Activated CD8-positive, alpha-beta memory T cell treated with anti-CD3 and anti-CD28 coated beads, Interleukin-2, amount 10 ng/mL, durations not matched to agents 7 days and 5 days (primary cell): ENCODE results near the gene RBP4. TPM values are rescaled to one million over a fixed set of nuclear protein-coding genes. Genes with fewer than 3 reads are reported as not detected.

Source experiments
- ATAC-seq: fragments of 150-1000 bp; cut with Tn5 transposase; one replicate; pipeline ENCODE4 v1.10.0; 2021; ENCODE audit warnings: moderate library complexity
- CTCF ChIA-PET: fragments of 350-600 bp; sonication (Branson Sonifier 250); formaldehyde crosslinking; loops from one replicate; lab custom pipeline; 2021; ENCODE audit warnings: antibody characterized with exemption; lab: Charles Lee
- DNase-seq: peaks from one replicate; pipeline ENCODE4 v3.0.0-alpha.2; 2020
- H3K27ac Mint-ChIP-seq: one replicate; pipeline ENCODE4 v1.8.0; 2021; ENCODE audit warnings: mild to moderate bottlenecking, mixed read lengths
- H3K27me3 Mint-ChIP-seq: one replicate; pipeline ENCODE4 v1.8.0; 2021; ENCODE audit warnings: mixed read lengths
- H3K36me3 Mint-ChIP-seq: one replicate; pipeline ENCODE4 v1.8.0; 2021; ENCODE audit warnings: mild to moderate bottlenecking, mixed read lengths
- H3K4me1 Mint-ChIP-seq: one replicate; pipeline ENCODE4 v1.8.0; 2021; ENCODE audit warnings: mixed read lengths
- H3K4me3 Mint-ChIP-seq: one replicate; pipeline ENCODE4 v1.8.0; 2021; ENCODE audit warnings: mild to moderate bottlenecking, moderate library complexity, mixed read lengths
- H3K9me3 Mint-ChIP-seq: one replicate; pipeline ENCODE4 v1.8.0; 2022; ENCODE audit warnings: low read depth, mixed read lengths
- total RNA-seq, 2 experiments: library from RNA; stranded (reverse); gene quantifications; one replicate each; pipeline ENCODE4 v1.2.3, GENCODE V29; 2021

Gene RBP4
- total RNA-seq, 2 experiments from 2014 or later, result not detected

GRCh38 chr10:93568105-93568390 is 33.0 kb downstream of the RBP4 start:
- Mint-ChIP-seq H3K36me3 (no peaks in the 10 kb centered on the region), H3K9me3 (no peaks in the 10 kb centered on the region), H3K4me1 (peaks cover 3% of the 10 kb centered on the region), H3K27me3 (peaks cover 81% of the 10 kb centered on the region), H3K4me3 (no peak overlapping the region), H3K27ac (no peak overlapping the region)
- ATAC-seq (no peak), DNase-seq (no peak)
- CTCF ChIA-PET, result no interaction called here

- no peaks in the 10 kb centered on the region for H3K36me3 Mint-ChIP-seq
- DNase-seq (no peak), ATAC-seq (no peak)
- CTCF ChIA-PET, result no interaction called here
- no peak overlapping the region for H3K27ac Mint-ChIP-seq
- H3K9me3 Mint-ChIP-seq, result no peaks in the 10 kb centered on the region
- no peak overlapping the region for H3K4me3 Mint-ChIP-seq
- peaks cover 3% of the 10 kb centered on the region for H3K4me1 Mint-ChIP-seq
- H3K27me3 Mint-ChIP-seq, result peaks cover 77% of the 10 kb centered on the region
These were observed 33.5 kb downstream of the RBP4 start for GRCh38 chr10:93567277-93568104.

GRCh38 chr10:93566435-93567276 is 34.4 kb downstream of the RBP4 start, which contains the start of gene FFAR4:
Gene FFAR4 (plus strand): TSS chr10:93566665. CDS start chr10:93566721, 56 bp downstream.
- no peak within 1 kb of the TSS for H3K27ac Mint-ChIP-seq
- H3K36me3 Mint-ChIP-seq, result no peaks in the 10 kb centered on the region
- peaks cover 3% of the 10 kb centered on the region for H3K4me1 Mint-ChIP-seq
- DNase-seq (no peak), ATAC-seq (no peak)
- peaks cover 69% of the 10 kb centered on the region for H3K27me3 Mint-ChIP-seq
- no peaks in the 10 kb centered on the region for H3K9me3 Mint-ChIP-seq
- CTCF ChIA-PET, result no interaction called here
- H3K4me3 Mint-ChIP-seq, result no peak within 1 kb of the TSS

GRCh38 chr10:93565446-93565845 is 35.6 kb downstream of the RBP4 start:
- no peak for ATAC-seq
- Mint-ChIP-seq H3K4me3 (no peak overlapping the region), H3K27ac (no peak overlapping the region), H3K27me3 (peaks cover 57% of the 10 kb centered on the region), H3K4me1 (peaks cover 3% of the 10 kb centered on the region), H3K9me3 (no peaks in the 10 kb centered on the region), H3K36me3 (no peaks in the 10 kb centered on the region)
- DNase-seq, result no peak
- CTCF ChIA-PET, result interaction anchor here (1.0 kb wide), 1 partner anchor 11 kb away, joined by 3 read pairs; no protein-coding TSS in a partner anchor

- peaks cover 21% of the 10 kb centered on the region for H3K27me3 Mint-ChIP-seq
- no peaks in the 10 kb centered on the region for H3K4me1 Mint-ChIP-seq
- CTCF ChIA-PET, result no interaction called here
- no peak overlapping the region for H3K27ac Mint-ChIP-seq
- no peaks in the 10 kb centered on the region for H3K36me3 Mint-ChIP-seq
- H3K4me3 Mint-ChIP-seq, result no peak overlapping the region
- DNase-seq (no peak), ATAC-seq (no peak)
- H3K9me3 Mint-ChIP-seq, result no peaks in the 10 kb centered on the region
These were observed 40.5 kb downstream of the RBP4 start for GRCh38 chr10:93560541-93560940.

- peaks cover 11% of the 10 kb centered on the region for H3K27me3 Mint-ChIP-seq
- no peaks in the 10 kb centered on the region for H3K4me1 Mint-ChIP-seq
- H3K27ac Mint-ChIP-seq, result no peak overlapping the region
- CTCF ChIA-PET, result no interaction called here
- H3K4me3 Mint-ChIP-seq, result no peak overlapping the region
- ATAC-seq, result no peak
- no peaks in the 10 kb centered on the region for H3K9me3 Mint-ChIP-seq
- no peaks in the 10 kb centered on the region for H3K36me3 Mint-ChIP-seq
- DNase-seq, result peak; percentile 28
These were observed 41.5 kb downstream of the RBP4 start for GRCh38 chr10:93559490-93559889.

GRCh38 chr10:93554760-93555432 is 46.1 kb downstream of the RBP4 start:
- DNase-seq (peak; percentile 55), ATAC-seq (peak; percentile 58)
- no peak overlapping the region for H3K4me3 Mint-ChIP-seq
- no peaks in the 10 kb centered on the region for H3K9me3 Mint-ChIP-seq
- H3K4me1 Mint-ChIP-seq, result no peaks in the 10 kb centered on the region
- CTCF ChIA-PET, result interaction anchor here (0.7 to 1.7 kb wide), 11 partner anchors 9 to 304 kb away, joined by 3 to 8 read pairs (median 3); partner anchors contain the start of gene MYOF
- no peaks in the 10 kb centered on the region for H3K36me3 Mint-ChIP-seq
- no peak overlapping the region for H3K27ac Mint-ChIP-seq
- H3K27me3 Mint-ChIP-seq, result peaks cover 7% of the 10 kb centered on the region

- Mint-ChIP-seq H3K27ac (no peak overlapping the region), H3K9me3 (no peaks in the 10 kb centered on the region)
- ATAC-seq, result no peak
These were observed 46.7 kb downstream of the RBP4 start for GRCh38 chr10:93554316-93554663.

GRCh38 chr10:93553482-93554315 is 47.3 kb downstream of the RBP4 start:
- Mint-ChIP-seq H3K4me1 (no peaks in the 10 kb centered on the region), H3K4me3 (no peak overlapping the region), H3K9me3 (no peaks in the 10 kb centered on the region), H3K27me3 (peaks cover 3% of the 10 kb centered on the region), H3K36me3 (no peaks in the 10 kb centered on the region), H3K27ac (no peak overlapping the region)
- DNase-seq (no peak), ATAC-seq (no peak)
- CTCF ChIA-PET, result interaction anchor here (0.7 to 1.7 kb wide), 8 partner anchors 11 to 127 kb away, joined by 3 to 8 read pairs (median 3); partner anchors contain the start of genes CEP55 and MYOF

More at GRCh38 chr10:93554316-93554663, 46.7 kb downstream of the RBP4 start:
- CTCF ChIA-PET, result interaction anchor here (0.7 to 1.7 kb wide), 12 partner anchors 9 to 305 kb away, joined by 3 to 8 read pairs (median 3); partner anchors contain the start of gene MYOF
- no peak for DNase-seq
- no peak overlapping the region for H3K4me3 Mint-ChIP-seq
- peaks cover 3% of the 10 kb centered on the region for H3K27me3 Mint-ChIP-seq
- H3K36me3 Mint-ChIP-seq, result no peaks in the 10 kb centered on the region
- H3K4me1 Mint-ChIP-seq, result no peaks in the 10 kb centered on the region

- CTCF ChIA-PET, result interaction anchor here (0.8 kb wide), 1 partner anchor 56 kb away, joined by 3 read pairs; the partner anchor contains the start of gene CEP55
- H3K4me3 Mint-ChIP-seq, result no peak overlapping the region
These were observed 48.3 kb downstream of the RBP4 start for GRCh38 chr10:93552780-93553179.

GRCh38 chr10:93550606-93551005 is 50.4 kb downstream of the RBP4 start:
- H3K9me3 Mint-ChIP-seq, result no peaks in the 10 kb centered on the region
- no peak overlapping the region for H3K4me3 Mint-ChIP-seq
- no peak for DNase-seq
- no peaks in the 10 kb centered on the region for H3K4me1 Mint-ChIP-seq
- no peak overlapping the region for H3K27ac Mint-ChIP-seq
- CTCF ChIA-PET, result no interaction called here
- H3K27me3 Mint-ChIP-seq, result peaks cover 9% of the 10 kb centered on the region
- ATAC-seq, result no peak
- H3K36me3 Mint-ChIP-seq, result no peaks in the 10 kb centered on the region

More at GRCh38 chr10:93552780-93553179, 48.3 kb downstream of the RBP4 start:
- Mint-ChIP-seq H3K9me3 (no peaks in the 10 kb centered on the region), H3K27me3 (peaks cover 3% of the 10 kb centered on the region), H3K27ac (no peak overlapping the region), H3K36me3 (no peaks in the 10 kb centered on the region), H3K4me1 (no peaks in the 10 kb centered on the region)
- DNase-seq, result no peak
- no peak for ATAC-seq

GRCh38 chr10:93548376-93549071 is 52.5 kb downstream of the RBP4 start:
- H3K4me3 Mint-ChIP-seq, result no peak overlapping the region
- ATAC-seq, result no peak

More at GRCh38 chr10:93548376-93549071, 52.5 kb downstream of the RBP4 start:
- Mint-ChIP-seq H3K27me3 (peaks cover 10% of the 10 kb centered on the region), H3K36me3 (no peaks in the 10 kb centered on the region), H3K4me1 (no peaks in the 10 kb centered on the region), H3K27ac (no peak overlapping the region), H3K9me3 (no peaks in the 10 kb centered on the region)
- CTCF ChIA-PET, result no interaction called here
- no peak for DNase-seq
